Activated T-helper 1 cell treated with anti-CD3 and anti-CD28 coated beads, Interleukin-12 subunit alpha, Interleukin-12 subunit beta, Interleukin-2, Interleukin-4 antibody, amounts not matched to agents 30 ng/mL and 10 ng/mL and 1 ng/mL, durations not matched to agents 14 hours and 24 hours and 36 hours (primary cell): ENCODE data around the gene TBC1D22B. TPM values are rescaled to one million over a fixed set of nuclear protein-coding genes. Genes with fewer than 3 reads are reported as not detected.
A peak's percentile ranks its signal among the peaks of the same experiment; 100 is the strongest.

Experiments used
- DNase-seq: peaks from one replicate; pipeline ENCODE4 v3.0.0; 2021; ENCODE audit warnings: low spot score
- H3K27ac Mint-ChIP-seq: one replicate; pipeline ENCODE4 v1.8.0; 2021; ENCODE audit warnings: mild to moderate bottlenecking, mixed read lengths
- H3K27me3 Mint-ChIP-seq: one replicate; pipeline ENCODE4 v1.8.0; 2022; ENCODE audit warnings: mild to moderate bottlenecking, moderate library complexity, mixed read lengths; ENCODE audit not compliant: insufficient read depth
- H3K36me3 Mint-ChIP-seq: one replicate; pipeline ENCODE4 v1.8.0; 2021; ENCODE audit warnings: low read depth, mixed read lengths
- H3K4me1 Mint-ChIP-seq: one replicate; pipeline ENCODE4 v1.8.0; 2021; ENCODE audit warnings: low read depth, mixed read lengths
- H3K4me3 Mint-ChIP-seq: one replicate; pipeline ENCODE4 v1.8.0; 2021; ENCODE audit warnings: mild to moderate bottlenecking, moderate library complexity, mixed read lengths
- H3K9me3 Mint-ChIP-seq: one replicate; pipeline ENCODE4 v1.8.0; 2021; ENCODE audit warnings: mixed read lengths
- intact Hi-C: fragments of 100-400 bp; cut with micrococcal nuclease; formaldehyde crosslinking; loops from one replicate; pipeline ENCODE4 v1.15.1; 2024
- total RNA-seq: library from RNA; stranded (reverse); gene quantifications from 2 replicates; pipeline ENCODE4 v1.2.3, GENCODE V29; 2022

Gene TBC1D22B
- total RNA-seq, 1 donor from 2014 or later = 20.8 TPM

DNA sequence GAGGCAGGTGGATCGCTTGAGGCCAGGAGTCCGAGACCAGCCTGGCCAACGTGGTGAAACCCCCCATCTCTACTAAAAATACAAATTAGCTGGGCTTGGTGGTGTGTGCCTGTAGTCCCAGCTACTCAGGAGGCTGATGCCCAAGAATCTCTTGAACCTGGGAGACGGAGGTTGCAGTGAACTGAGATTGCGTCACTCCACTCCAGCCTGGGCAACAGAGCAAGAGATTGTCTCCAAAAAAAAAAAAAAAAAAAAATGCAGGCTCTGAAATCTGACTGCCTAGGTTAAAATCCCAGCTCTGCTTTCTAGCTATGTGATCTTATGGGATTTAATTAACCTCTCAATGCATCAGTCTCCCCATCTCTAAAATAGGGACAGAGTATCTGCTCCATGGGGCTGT lies 3.6 kb downstream of the TBC1D22B start:
- Mint-ChIP-seq H3K4me3 (no peak overlapping the region), H3K27ac (peak overlapping the region; percentile 100), H3K27me3 (no peaks in the 10 kb centered on the region), H3K4me1 (peaks cover 84% of the 10 kb centered on the region), H3K36me3 (peaks cover 19% of the 10 kb centered on the region), H3K9me3 (no peaks in the 10 kb centered on the region)
- intact Hi-C loops = no loop called here
- no peak for DNase-seq

DNA sequence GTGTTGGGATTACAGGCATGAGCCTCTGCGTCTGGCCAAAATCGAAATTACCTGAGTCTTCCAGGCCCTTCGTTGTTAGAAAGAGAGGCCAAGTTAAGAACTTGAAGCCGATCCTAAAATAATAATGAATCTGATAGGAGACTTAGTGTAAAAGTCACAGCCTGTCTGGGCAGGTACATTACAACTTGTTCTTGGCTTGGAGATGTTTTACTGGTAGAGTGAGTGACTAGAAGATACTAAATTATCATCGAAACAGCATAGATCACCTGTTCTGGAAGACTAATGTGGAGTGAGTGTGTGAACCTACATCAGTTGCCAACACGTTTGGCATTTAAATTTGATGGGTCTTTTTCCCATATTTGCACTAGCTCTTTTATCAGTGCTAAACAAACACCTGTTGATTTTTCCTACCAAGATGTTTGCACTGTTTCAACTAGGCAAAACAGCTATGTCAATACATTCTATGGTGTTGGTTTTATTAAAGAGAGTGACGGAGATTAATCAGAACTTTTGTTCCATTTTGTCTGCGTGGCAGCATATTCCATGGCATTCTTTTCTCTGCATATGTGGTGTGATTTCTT lies 5.0 kb downstream of the TBC1D22B start:
- DNase-seq = no peak
- H3K27ac Mint-ChIP-seq = peak overlapping the region; percentile 59
- no peaks in the 10 kb centered on the region for H3K9me3 Mint-ChIP-seq
- H3K4me3 Mint-ChIP-seq = peak overlapping the region; percentile 20
- peaks cover 71% of the 10 kb centered on the region for H3K4me1 Mint-ChIP-seq
- intact Hi-C loops = no loop called here
- no peaks in the 10 kb centered on the region for H3K27me3 Mint-ChIP-seq
- H3K36me3 Mint-ChIP-seq = peaks cover 18% of the 10 kb centered on the region

DNA sequence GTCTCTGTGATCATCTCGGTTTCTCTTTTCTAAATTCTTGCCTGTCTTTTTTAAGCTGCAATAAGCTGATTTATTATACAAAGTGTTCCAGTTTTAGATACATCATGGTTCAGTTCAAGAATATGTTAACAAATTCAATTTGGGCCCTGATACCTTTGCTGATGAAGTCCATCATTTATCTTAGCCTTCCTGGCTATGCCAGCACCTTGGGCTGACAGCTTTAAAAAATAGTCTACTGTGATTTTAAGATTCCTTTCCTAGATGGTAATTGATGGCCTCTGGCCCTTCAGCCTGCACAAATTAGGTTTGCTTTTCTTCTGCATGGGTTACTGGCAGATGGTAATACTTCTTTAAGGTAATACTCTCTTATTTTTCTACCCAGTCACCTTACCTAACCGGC lies 7.4 kb downstream of the TBC1D22B start:
- Mint-ChIP-seq H3K36me3 (peaks cover 29% of the 10 kb centered on the region), H3K27me3 (no peaks in the 10 kb centered on the region), H3K4me1 (peaks cover 71% of the 10 kb centered on the region), H3K4me3 (no peak overlapping the region), H3K27ac (no peak overlapping the region), H3K9me3 (no peaks in the 10 kb centered on the region)
- intact Hi-C loops = no loop called here
- no peak for DNase-seq

GRCh38 chr6:37265860-37266259 lies 8.3 kb downstream of the TBC1D22B start:
- Mint-ChIP-seq H3K27me3 (no peaks in the 10 kb centered on the region), H3K4me1 (peaks cover 67% of the 10 kb centered on the region), H3K27ac (no peak overlapping the region), H3K36me3 (peaks cover 34% of the 10 kb centered on the region), H3K4me3 (no peak overlapping the region), H3K9me3 (no peaks in the 10 kb centered on the region)
- no peak for DNase-seq
- intact Hi-C loops = no loop called here

- intact Hi-C loops = no loop called here
- H3K4me3 Mint-ChIP-seq = no peak overlapping the region
- peak overlapping the region; percentile 13 for H3K27ac Mint-ChIP-seq
- peaks cover 72% of the 10 kb centered on the region for H3K4me1 Mint-ChIP-seq
- H3K36me3 Mint-ChIP-seq = peaks cover 33% of the 10 kb centered on the region
- H3K9me3 Mint-ChIP-seq = no peaks in the 10 kb centered on the region
- no peak for DNase-seq
- H3K27me3 Mint-ChIP-seq = no peaks in the 10 kb centered on the region
Measured at GRCh38 chr6:37269105-37269504, 11.5 kb downstream of the TBC1D22B start.

GRCh38 chr6:37272834-37273566 lies 15.4 kb downstream of the TBC1D22B start:
- DNase-seq = no peak
- H3K4me3 Mint-ChIP-seq = peak overlapping the region; percentile 81
- no peaks in the 10 kb centered on the region for H3K9me3 Mint-ChIP-seq
- peak overlapping the region; percentile 92 for H3K27ac Mint-ChIP-seq
- H3K36me3 Mint-ChIP-seq = peaks cover 39% of the 10 kb centered on the region
- intact Hi-C loops = loop anchor here (1.0 to 2.0 kb wide), 4 partner anchors 8 to 17 kb away; partner anchors contain the start of gene TBC1D22B
- H3K4me1 Mint-ChIP-seq = peaks cover 82% of the 10 kb centered on the region
- no peaks in the 10 kb centered on the region for H3K27me3 Mint-ChIP-seq

- H3K4me3 Mint-ChIP-seq = peak overlapping the region; percentile 81
Measured at GRCh38 chr6:37273690-37274089, 16.1 kb downstream of the TBC1D22B start.

GRCh38 chr6:37275350-37275749 lies 17.8 kb downstream of the TBC1D22B start:
- no peak for DNase-seq
- Mint-ChIP-seq H3K9me3 (no peaks in the 10 kb centered on the region), H3K4me1 (peaks cover 88% of the 10 kb centered on the region), H3K27me3 (no peaks in the 10 kb centered on the region), H3K27ac (peak overlapping the region; percentile 72), H3K36me3 (peaks cover 44% of the 10 kb centered on the region), H3K4me3 (peak overlapping the region; percentile 51)
- intact Hi-C loops = no loop called here

More at GRCh38 chr6:37273690-37274089, 16.1 kb downstream of the TBC1D22B start:
- H3K9me3 Mint-ChIP-seq = no peaks in the 10 kb centered on the region
- no peaks in the 10 kb centered on the region for H3K27me3 Mint-ChIP-seq
- peaks cover 83% of the 10 kb centered on the region for H3K4me1 Mint-ChIP-seq
- peaks cover 37% of the 10 kb centered on the region for H3K36me3 Mint-ChIP-seq
- H3K27ac Mint-ChIP-seq = peak overlapping the region; percentile 92
- DNase-seq = no peak
- intact Hi-C loops = loop anchor here (1.0 to 2.0 kb wide), 4 partner anchors 8 to 17 kb away; partner anchors contain the start of gene TBC1D22B

- Mint-ChIP-seq H3K27me3 (no peaks in the 10 kb centered on the region), H3K9me3 (no peaks in the 10 kb centered on the region), H3K4me1 (peaks cover 94% of the 10 kb centered on the region), H3K36me3 (peaks cover 42% of the 10 kb centered on the region), H3K27ac (peak overlapping the region; percentile 40), H3K4me3 (no peak overlapping the region)
- no peak for DNase-seq
- intact Hi-C loops = no loop called here
Measured at GRCh38 chr6:37277001-37277409, 19.4 kb downstream of the TBC1D22B start.

DNA sequence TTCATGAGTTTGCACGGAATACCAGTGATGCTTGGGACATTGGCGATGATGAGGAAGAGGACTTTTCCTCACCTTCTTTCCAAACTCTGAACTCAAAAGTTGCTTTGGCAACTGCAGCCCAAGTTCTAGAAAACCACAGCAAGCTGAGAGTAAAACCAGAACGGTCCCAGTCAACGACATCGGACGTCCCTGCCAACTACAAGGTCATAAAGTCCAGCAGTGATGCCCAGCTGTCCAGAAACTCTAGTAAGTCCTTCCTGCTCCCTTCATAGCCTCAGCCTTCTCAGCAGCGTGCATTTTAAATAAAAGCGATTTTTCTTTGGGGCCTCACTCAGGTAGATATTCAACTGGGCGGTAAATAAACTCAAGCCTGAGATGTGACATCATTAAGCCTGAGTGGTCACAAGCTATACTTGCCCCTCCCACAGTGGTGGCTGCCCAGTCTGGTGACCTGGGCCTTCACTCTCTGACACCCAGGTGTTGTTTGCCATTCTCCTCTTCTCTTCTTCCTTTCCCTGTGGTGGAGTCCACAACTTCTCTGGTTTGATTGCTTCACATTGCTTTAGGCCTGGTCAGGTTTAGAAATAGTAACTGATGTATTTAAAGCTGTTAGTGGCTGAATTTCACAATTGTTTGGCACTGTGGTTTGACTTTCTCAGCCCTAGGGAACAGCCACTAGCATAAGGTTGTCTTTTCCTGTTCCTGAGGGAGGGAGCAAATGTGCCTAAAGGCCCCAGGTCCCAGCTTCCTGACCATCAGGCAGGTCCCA lies 22.0 kb downstream of the TBC1D22B start:
- H3K36me3 Mint-ChIP-seq = peaks cover 58% of the 10 kb centered on the region
- no peaks in the 10 kb centered on the region for H3K27me3 Mint-ChIP-seq
- intact Hi-C loops = no loop called here
- DNase-seq = no peak
- no peaks in the 10 kb centered on the region for H3K9me3 Mint-ChIP-seq
- H3K27ac Mint-ChIP-seq = peak overlapping the region; percentile 70
- peaks cover 82% of the 10 kb centered on the region for H3K4me1 Mint-ChIP-seq
- H3K4me3 Mint-ChIP-seq = no peak overlapping the region

- no peak for DNase-seq
- H3K4me1 Mint-ChIP-seq = peaks cover 78% of the 10 kb centered on the region
- H3K27ac Mint-ChIP-seq = peak overlapping the region; percentile 70
- H3K4me3 Mint-ChIP-seq = no peak overlapping the region
- no peaks in the 10 kb centered on the region for H3K9me3 Mint-ChIP-seq
- intact Hi-C loops = no loop called here
- no peaks in the 10 kb centered on the region for H3K27me3 Mint-ChIP-seq
- H3K36me3 Mint-ChIP-seq = peaks cover 56% of the 10 kb centered on the region
Measured at GRCh38 chr6:37280162-37280887, 22.8 kb downstream of the TBC1D22B start.

DNA sequence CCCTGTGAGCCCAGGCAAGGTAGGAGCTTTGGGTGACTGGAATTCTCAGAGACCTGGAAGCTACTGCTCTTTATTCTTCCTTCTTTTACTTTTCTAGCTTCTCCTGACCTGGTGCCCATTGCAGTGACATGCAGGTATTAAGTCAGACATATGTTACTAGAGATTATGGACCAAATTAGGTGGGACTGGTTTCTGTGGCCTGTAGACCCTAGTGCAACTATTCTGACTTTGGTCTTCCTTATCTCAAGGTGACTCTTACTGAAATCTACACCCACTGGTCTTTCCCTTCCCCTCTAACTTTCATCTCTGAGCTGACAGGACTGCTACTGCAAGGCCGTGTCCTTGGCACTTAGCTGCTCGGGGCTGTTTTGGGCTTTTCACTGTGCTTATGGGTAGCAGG lies 24.8 kb downstream of the TBC1D22B start:
- no peaks in the 10 kb centered on the region for H3K27me3 Mint-ChIP-seq
- H3K36me3 Mint-ChIP-seq = peaks cover 58% of the 10 kb centered on the region
- intact Hi-C loops = no loop called here
- peak overlapping the region; percentile 9 for H3K27ac Mint-ChIP-seq
- no peaks in the 10 kb centered on the region for H3K9me3 Mint-ChIP-seq
- no peak overlapping the region for H3K4me3 Mint-ChIP-seq
- H3K4me1 Mint-ChIP-seq = peaks cover 58% of the 10 kb centered on the region
- DNase-seq = no peak
